CD14-positive monocyte (primary cell): Measurements from ENCODE around the gene TSHZ1. TPM values are rescaled to one million over a fixed set of nuclear protein-coding genes. Genes with fewer than 3 reads are reported as not detected.

Experiments
- DNase-seq, 3 donors: peaks; one replicate each; pipeline ENCODE4 v3.0.0-alpha.2; 2011 to 2022
- H2AFZ ChIP-seq: 2 replicates; pipeline ENCODE4 v1.6.0; 2012; ENCODE audit warnings: mild to moderate bottlenecking, low read depth, low read length, inconsistent platforms; ENCODE audit not compliant: insufficient read depth, poor library complexity, severe bottlenecking
- H3K27ac ChIP-seq, 2 donors: 1 replicate in 1 of 2; 2 replicates in 1 of 2; pipeline ENCODE4 v1.5.1; 2012 to 2013; ENCODE audit warnings: low read length in 2 of 2, control low read depth in 1 of 2, inconsistent platforms in 1 of 2, low read depth in 1 of 2, mild to moderate bottlenecking in 1 of 2
- H3K27me3 ChIP-seq, 2 donors: one replicate each; pipeline versions ENCODE4 v1.6.0 to v1.6.1; 2011 to 2013; ENCODE audit warnings: low read length in 2 of 2; ENCODE audit not compliant: control insufficient read depth in 2 of 2, insufficient read depth in 2 of 2
- H3K36me3 ChIP-seq, 2 donors: replicated peaks in 1 of 2; 1 replicate in 1 of 2; 2 replicates in 1 of 2; pipeline versions ENCODE4 v1.5.1 to v1.6.1; 2012 to 2013; ENCODE audit warnings: low read length in 2 of 2, control low read depth in 1 of 2, inconsistent platforms in 1 of 2, mild to moderate bottlenecking in 1 of 2; ENCODE audit not compliant: insufficient read depth in 2 of 2, control insufficient read depth in 1 of 2
- H3K4me1 ChIP-seq, 2 donors: 1 replicate in 1 of 2; 2 replicates in 1 of 2; pipeline versions ENCODE4 v1.5.1 to v1.6.1; 2012 to 2013; ENCODE audit warnings: low read length in 2 of 2, control low read depth in 1 of 2, inconsistent platforms in 1 of 2, mild to moderate bottlenecking in 1 of 2, moderate library complexity in 1 of 2; ENCODE audit not compliant: insufficient read depth in 2 of 2, control insufficient read depth in 1 of 2
- H3K4me2 ChIP-seq: replicated peaks from 2 replicates; pipeline ENCODE3; 2012; ENCODE audit warnings: low read length, moderate library complexity, mild to moderate bottlenecking; ENCODE audit not compliant: poor library complexity, severe bottlenecking; ENCODE audit errors: extremely low read depth
- H3K4me3 ChIP-seq, 3 experiments: fragments of 200-600 bp in 1 of 3; sonication (generic) in 1 of 3; replicated peaks in 1 of 3; 1 replicate in 2 of 3; 2 replicates in 1 of 3; pipeline ENCODE4 v1.5.1; 2011 to 2013; ENCODE audit warnings: low read length in 3 of 3, mild to moderate bottlenecking in 3 of 3, control low read depth in 2 of 3, low read depth in 2 of 3, inconsistent platforms in 1 of 3, moderate library complexity in 1 of 3
- H3K79me2 ChIP-seq: 2 replicates; pipeline ENCODE4 v1.6.0; 2012; ENCODE audit warnings: mild to moderate bottlenecking, control low read depth, inconsistent platforms, low read length, moderate library complexity; ENCODE audit not compliant: insufficient read depth
- H3K9ac ChIP-seq: 2 replicates; pipeline ENCODE4 v1.6.0; 2017; ENCODE audit warnings: low read length, mild to moderate bottlenecking; ENCODE audit not compliant: insufficient read depth, poor library complexity, severe bottlenecking
- H3K9me3 ChIP-seq, 2 donors: replicated peaks in 1 of 2; 1 replicate in 1 of 2; 2 replicates in 1 of 2; pipeline versions ENCODE4 v1.5.1 to v1.6.1; 2012 to 2013; ENCODE audit warnings: low read length in 2 of 2, control low read depth in 1 of 2; ENCODE audit not compliant: control insufficient read depth in 1 of 2, insufficient read depth in 1 of 2
- H4K20me1 ChIP-seq: 2 replicates; pipeline ENCODE4 v1.6.0; 2012; ENCODE audit warnings: mild to moderate bottlenecking, low read length, control low read depth, moderate library complexity; ENCODE audit not compliant: insufficient read depth
- H3K27ac Mint-ChIP-seq, 7 donors: one replicate each; pipeline ENCODE4 v1.8.0; 2020; ENCODE audit warnings: mild to moderate bottlenecking in 7 of 7, mixed read lengths in 7 of 7, moderate library complexity in 6 of 7, inconsistent platforms in 2 of 7
- H3K27me3 Mint-ChIP-seq, 3 donors: one replicate each; pipeline ENCODE4 v1.8.0; 2021 to 2022; ENCODE audit warnings: low read depth in 3 of 3, mild to moderate bottlenecking in 3 of 3, mixed read lengths in 3 of 3, moderate library complexity in 3 of 3, inconsistent platforms in 1 of 3
- H3K36me3 Mint-ChIP-seq, 2 donors: one replicate each; pipeline ENCODE4 v1.8.0; 2020; ENCODE audit warnings: mixed read lengths in 2 of 2, inconsistent platforms in 1 of 2, mild to moderate bottlenecking in 1 of 2
- H3K4me1 Mint-ChIP-seq: one replicate; pipeline ENCODE4 v1.8.0; 2020; ENCODE audit warnings: mild to moderate bottlenecking, mixed read lengths
- H3K4me3 Mint-ChIP-seq, 2 donors: one replicate each; pipeline ENCODE4 v1.8.0; 2020; ENCODE audit warnings: mild to moderate bottlenecking in 2 of 2, mixed read lengths in 2 of 2, moderate library complexity in 1 of 2
- H3K9me3 Mint-ChIP-seq, 7 donors: one replicate each; pipeline ENCODE4 v1.8.0; 2020 to 2022; ENCODE audit warnings: mixed read lengths in 7 of 7, mild to moderate bottlenecking in 6 of 7, moderate library complexity in 6 of 7, inconsistent platforms in 2 of 7
- CTCF ChIP-seq: fragments of 200-600 bp; IDR thresholded peaks from one replicate; pipeline ENCODE4 v1.8.0; 2022; ENCODE audit warnings: antibody characterized with exemption, mild to moderate bottlenecking
- WGBS: methylation state at CpG from one replicate; pipeline ENCODE4 v1.1.5; 2013; ENCODE audit warnings: missing lambda C conversion rate; ENCODE audit not compliant: insufficient coverage; 5-methylcytosine and 5-hydroxymethylcytosine counted together
- intact Hi-C, 2 donors: fragments of 100-400 bp; cut with micrococcal nuclease; formaldehyde crosslinking; loops; one replicate each; pipeline versions ENCODE4 v1.15.0 to v1.15.1; 2023
- polyA plus RNA-seq, 3 donors: library from polyadenylated mRNA; depleted of rRNA in 1 of 3; unstranded in 2 of 3; stranded (reverse) in 1 of 3; fragments of 300-500 nt in 2 of 3; fragments of >200 nt in 1 of 3; fragmentation: Illumina TruSeq in 2 of 3; gene quantifications; 1 replicate in 2 of 3; 2 replicates in 1 of 3; pipeline ENCODE4 v1.2.3, GENCODE V29; 2012 to 2021

Gene TSHZ1
- polyA plus RNA-seq, 3 donors, result 0.76 to 3.3 (median 1.4) TPM

- Histone ChIP-seq H4K20me1 (peaks cover 65% of the 10 kb centered on the region), H2AFZ (no peak overlapping the region), H3K27me3 (peaks cover 16 to 37% of the 10 kb centered on the region in 2 donors), H3K79me2 (peaks cover 70% of the 10 kb centered on the region), H3K4me1 (peaks cover 46 to 57% of the 10 kb centered on the region in 2 donors), H3K4me3 (peak overlapping the region in 1 of 3 experiments; percentile 91), H3K9ac (no peak overlapping the region), H3K4me2 (peak overlapping the region; percentile 93), H3K9me3 (no peaks in the 10 kb centered on the region), H3K36me3 (peaks cover 5 to 8% of the 10 kb centered on the region in 2 donors), H3K27ac (no peak overlapping the region)
- H3K36me3 Mint-ChIP-seq, result peaks cover 19 to 31% of the 10 kb centered on the region in 2 donors
- 100% methylated on average over 1 of the region's 14 CpGs for WGBS
- no peak overlapping the region for H3K27ac Mint-ChIP-seq
- H3K4me1 Mint-ChIP-seq, result peaks cover 44% of the 10 kb centered on the region
- TF ChIP-seq CTCF, result no peak
- DNase-seq, result no peak
- H3K9me3 Mint-ChIP-seq, result peaks cover 0 to 1% (median 0%) of the 10 kb centered on the region in 7 donors
- peaks cover 2 to 38% (median 23%) of the 10 kb centered on the region in 3 donors for H3K27me3 Mint-ChIP-seq
- H3K4me3 Mint-ChIP-seq, result peak overlapping the region; percentile 95
- intact Hi-C loops, result loop anchor here (5.0 to 10.0 kb wide), 4 partner anchors 41 to 142 kb away; no protein-coding TSS in a partner anchor
These were observed 3.9 kb upstream of the TSHZ1 start for GRCh38 chr18:75206452-75207309.

- no peak for DNase-seq
- Histone ChIP-seq H4K20me1 (peaks cover 61% of the 10 kb centered on the region), H3K4me1 (peaks cover 51 to 63% of the 10 kb centered on the region in 2 donors), H3K27me3 (peaks cover 16 to 37% of the 10 kb centered on the region in 2 donors), H3K36me3 (no peaks in the 10 kb centered on the region), H3K79me2 (peaks cover 75% of the 10 kb centered on the region), H2AFZ (peak overlapping the region; percentile 81), H3K4me2 (peak overlapping the region; percentile 93), H3K9me3 (no peaks in the 10 kb centered on the region), H3K4me3 (peak overlapping the region; percentile 67 to 91 (median 89)), H3K27ac (peak overlapping the region; percentile 79 to 86), H3K9ac (peak overlapping the region; percentile 79)
- no peak for TF ChIP-seq CTCF
- peaks cover 0 to 1% (median 0%) of the 10 kb centered on the region in 7 donors for H3K9me3 Mint-ChIP-seq
- peak overlapping the region; percentile 95 for H3K4me3 Mint-ChIP-seq
- peaks cover 14 to 23% of the 10 kb centered on the region in 2 donors for H3K36me3 Mint-ChIP-seq
- H3K27ac Mint-ChIP-seq, result peak overlapping the region in 6 of 7 donors; percentile 31 to 88 (median 82)
- WGBS, result 19% methylated on average over 23 of the region's 26 CpGs
- intact Hi-C loops, result loop anchor here (5.0 to 10.0 kb wide), 4 partner anchors 40 to 143 kb away; no protein-coding TSS in a partner anchor
- peaks cover 49% of the 10 kb centered on the region for H3K4me1 Mint-ChIP-seq
- H3K27me3 Mint-ChIP-seq, result peaks cover 2 to 38% (median 23%) of the 10 kb centered on the region in 3 donors
These were observed 3.1 kb upstream of the TSHZ1 start for GRCh38 chr18:75207310-75208154.
